ENCODE data around the gene AQP12A.

AQP12A gene

GRCh38 chr2:240747256-240747655 lies 55.6 kb downstream of the AQP12A start:
- TF ChIP-seq CTCF (IDR thresholded peaks at IDR 0.05; ENCODE audit: insufficient read depth, low read depth, low read length, missing control alignments) = no peak
- H3K4me3 ChIP-seq (ENCODE audit: low read length) = no peak overlapping the region
- no peak for DNase-seq (ENCODE audit: low read depth)

Data from epithelial cell of esophagus (primary cell).